ENCODE data around the gene POLR3A. TPM values are rescaled to one million over a fixed set of nuclear protein-coding genes. Genes with fewer than 3 reads are reported as not detected.

Gene POLR3A
- total RNA-seq, 1 donor from 2014 or later = 21.9 TPM

- intact Hi-C loops (cut with micrococcal nuclease) = no loop called here
Observed at GRCh38 chr10:77922566-77923179, 106.6 kb downstream of the POLR3A start.

- intact Hi-C loops (cut with micrococcal nuclease) = no loop called here
Observed at GRCh38 chr10:77922055-77922454, 107.3 kb downstream of the POLR3A start.

GRCh38 chr10:77921395-77921794, 107.9 kb downstream of the POLR3A start:
- intact Hi-C loops (cut with micrococcal nuclease) = no loop called here

DNA sequence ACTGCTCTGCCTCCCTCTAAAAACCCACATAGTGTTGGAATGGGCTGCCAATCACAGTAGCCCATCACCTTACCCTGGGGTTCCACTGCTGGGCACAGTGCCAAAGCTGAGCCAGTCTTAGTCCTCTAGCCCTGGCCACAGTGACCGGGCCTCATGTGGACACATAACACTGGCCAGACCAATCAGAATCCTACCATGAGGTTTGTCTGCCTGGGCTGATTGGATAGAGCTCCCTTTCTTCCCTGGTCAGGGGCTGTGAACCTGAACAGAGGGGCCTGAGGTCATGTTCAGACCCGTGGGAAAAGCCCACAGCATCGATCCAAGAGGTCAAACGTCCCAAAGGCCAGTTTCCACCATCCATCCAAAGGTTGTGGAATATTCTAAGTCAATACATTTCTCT, 108.8 kb downstream of the POLR3A start:
- intact Hi-C loops (cut with micrococcal nuclease) = no loop called here

GRCh38 chr10:77919713-77920108, 109.6 kb downstream of the POLR3A start:
- intact Hi-C loops (cut with micrococcal nuclease) = no loop called here

Other genes with a start within 250 kb of the POLR3A start
- 7.6 and 8.0 TPM in 2 replicates for gene DLG5, start 102.8 kb downstream of the POLR3A start, total RNA-seq
- 1,478 and 1,530 TPM in 2 replicates for gene RPS24, start 4.3 kb upstream of the POLR3A start, total RNA-seq

Data from T-helper 2 cell treated with Interferon-gamma antibody and Interleukin-4, amounts not matched to agents 100 ng/mL and 5 ng/mL, for 36 hours (primary cell).